Left ventricle myocardium inferior (tissue), 1 donor: ENCODE measurements around the gene ZNF280D. TPM values are rescaled to one million over a fixed set of nuclear protein-coding genes. Genes with fewer than 3 reads are reported as not detected.

Experiments used
- DNase-seq: peaks from one replicate; pipeline ENCODE4 v3.0.0-alpha.2; 2020
- H3K27ac ChIP-seq: fragments of 200-600 bp; replicated peaks from 2 replicates; pipeline ENCODE4 v1.8.0; 2021
- H3K27me3 ChIP-seq: fragments of 200-600 bp; 2 replicates; pipeline ENCODE4 v1.8.0; 2021; ENCODE audit warnings: low read depth
- H3K36me3 ChIP-seq: fragments of 200-600 bp; 2 replicates; pipeline ENCODE4 v1.8.0; 2021
- H3K4me1 ChIP-seq: fragments of 200-600 bp; 2 replicates; pipeline ENCODE4 v1.8.0; 2021
- H3K4me3 ChIP-seq: fragments of 200-600 bp; 2 replicates; pipeline ENCODE4 v1.8.0; 2021; ENCODE audit warnings: mild to moderate bottlenecking, moderate library complexity
- H3K9me3 ChIP-seq: fragments of 200-600 bp; replicated peaks from 2 replicates; pipeline ENCODE4 v1.8.0; 2021
- CTCF ChIP-seq: fragments of 200-600 bp; IDR thresholded peaks from 2 replicates; pipeline ENCODE4 v1.8.0; 2021; ENCODE audit warnings: antibody characterized with exemption, mild to moderate bottlenecking, borderline replicate concordance
- intact Hi-C: fragments of 100-400 bp; cut with micrococcal nuclease; formaldehyde crosslinking; loops from one replicate; pipeline ENCODE4 v1.11.0; 2022
- total RNA-seq: library from RNA; stranded (reverse); fragmentation: NEBNext Ultra II Directional; extraction: Animal tissue kit (Norgen Biotek cat#: 25700); gene quantifications from one replicate; pipeline ENCODE4 v1.2.1, GENCODE V29; 2021
- donor health status: DM: no; HTN: yes; CAD: no; lungs with severe emphysema.

The ZNF280D gene
- total RNA-seq, 1 donor from 2014 or later, result 22.0 TPM

- H3K4me3 ChIP-seq, result no peak overlapping the region
- no peak for TF ChIP-seq CTCF
- intact Hi-C loops, result no loop called here
- no peaks in the 10 kb centered on the region for H3K36me3 ChIP-seq
- H3K27me3 ChIP-seq, result no peaks in the 10 kb centered on the region
- no peak overlapping the region for H3K27ac ChIP-seq
- no peaks in the 10 kb centered on the region for H3K4me1 ChIP-seq
- no peak for DNase-seq
- peaks cover 6% of the 10 kb centered on the region for H3K9me3 ChIP-seq
Observed at GRCh38 chr15:56616551-56616950, 116.8 kb downstream of the ZNF280D start.

- TF ChIP-seq CTCF, result no peak
- DNase-seq, result no peak
- Histone ChIP-seq H3K4me3 (no peak overlapping the region), H3K9me3 (peaks cover 4% of the 10 kb centered on the region), H3K27ac (no peak overlapping the region), H3K27me3 (no peaks in the 10 kb centered on the region), H3K4me1 (no peaks in the 10 kb centered on the region), H3K36me3 (no peaks in the 10 kb centered on the region)
- intact Hi-C loops, result no loop called here
Observed at GRCh38 chr15:56613811-56614210, 119.5 kb downstream of the ZNF280D start.

- Histone ChIP-seq H3K36me3 (no peaks in the 10 kb centered on the region), H3K4me1 (no peaks in the 10 kb centered on the region), H3K27ac (no peak overlapping the region), H3K9me3 (peaks cover 15% of the 10 kb centered on the region), H3K27me3 (no peaks in the 10 kb centered on the region), H3K4me3 (no peak overlapping the region)
- TF ChIP-seq CTCF, result no peak
- intact Hi-C loops, result no loop called here
- no peak for DNase-seq
Observed at GRCh38 chr15:56608993-56609392, 124.3 kb downstream of the ZNF280D start.

- intact Hi-C loops, result no loop called here
- Histone ChIP-seq H3K27ac (no peak overlapping the region), H3K9me3 (peaks cover 18% of the 10 kb centered on the region), H3K4me3 (no peak overlapping the region), H3K4me1 (no peaks in the 10 kb centered on the region), H3K36me3 (no peaks in the 10 kb centered on the region), H3K27me3 (no peaks in the 10 kb centered on the region)
- no peak for TF ChIP-seq CTCF
- DNase-seq, result no peak
Observed at GRCh38 chr15:56608140-56608778, 125.0 kb downstream of the ZNF280D start.

GRCh38 chr15:56602253-56602652, 131.1 kb downstream of the ZNF280D start:
- Histone ChIP-seq H3K4me1 (no peaks in the 10 kb centered on the region), H3K36me3 (no peaks in the 10 kb centered on the region), H3K27ac (no peak overlapping the region), H3K9me3 (peaks cover 37% of the 10 kb centered on the region), H3K27me3 (no peaks in the 10 kb centered on the region), H3K4me3 (no peak overlapping the region)
- no peak for TF ChIP-seq CTCF
- DNase-seq, result no peak
- intact Hi-C loops, result no loop called here
